ENCODE results near the gene KIF1B.

Gene KIF1B

GRCh38 chr1:10353693-10354092 lies 143.3 kb downstream of the KIF1B start:
- no peaks in the 10 kb centered on the region for H3K9me3 ChIP-seq (replicated peaks; ENCODE audit: insufficient read depth, low read length)
- no peak for TF ChIP-seq CTCF (IDR thresholded peaks at IDR 0.05; ENCODE audit: low read length)
- no peak for TF ChIP-seq EZH2phosphoT487 (IDR thresholded peaks at IDR 0.05; ENCODE audit: low read length)
- TF ChIP-seq EZH2 (optimal IDR thresholded peaks at IDR 0.05; ENCODE audit: low read depth, low read length), result no peak
- H3K4me3 ChIP-seq (ENCODE audit: low read length), result no peak overlapping the region
- no peak overlapping the region for H2AFZ ChIP-seq (ENCODE audit: low read length)
- H3K9me2 ChIP-seq (replicated peaks; ENCODE audit: insufficient read depth, low read length), result no peaks in the 10 kb centered on the region
- no peak overlapping the region for H3K27ac ChIP-seq (ENCODE audit: low read length)
- no peaks in the 10 kb centered on the region for H4K20me1 ChIP-seq (ENCODE audit: insufficient read depth, low read length)
- no peak for DNase-seq
- no peaks in the 10 kb centered on the region for H3K4me1 ChIP-seq (ENCODE audit: low read length)
- H3K27me3 ChIP-seq (replicated peaks; ENCODE audit: insufficient read depth, low read length), result no peaks in the 10 kb centered on the region
- H3K36me3 ChIP-seq (replicated peaks; ENCODE audit: insufficient read depth, low read length), result no peaks in the 10 kb centered on the region
- no peaks in the 10 kb centered on the region for H3K79me2 ChIP-seq (ENCODE audit: low read length)
- no peak overlapping the region for H3K9ac ChIP-seq (ENCODE audit: low read length)
- no peak overlapping the region for H3K4me2 ChIP-seq (ENCODE audit: low read depth, low read length)
- no peaks in the 10 kb centered on the region for H3F3A ChIP-seq (ENCODE audit: insufficient read depth, low read length)

DNA sequence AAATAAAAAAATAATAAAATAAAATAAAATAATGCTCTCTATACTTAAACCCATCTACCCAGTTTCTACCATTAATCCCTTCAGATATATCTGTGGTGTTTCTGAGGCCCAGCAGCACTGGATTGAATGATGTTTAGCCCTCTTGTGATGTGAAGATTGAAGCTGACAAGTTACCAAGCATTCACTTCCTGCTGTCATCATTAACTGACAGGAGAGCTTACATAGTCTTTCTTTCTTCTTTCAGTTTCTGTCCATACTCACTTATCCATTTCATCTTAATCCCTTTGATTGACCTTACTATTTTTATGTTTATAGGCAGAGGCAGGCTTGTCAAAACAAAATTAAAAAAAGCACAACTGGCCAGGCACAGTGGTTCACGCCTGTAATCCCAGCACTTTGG lies 149.7 kb downstream of the KIF1B start:
- no peaks in the 10 kb centered on the region for H3K36me3 ChIP-seq (replicated peaks; ENCODE audit: insufficient read depth, low read length)
- no peak overlapping the region for H2AFZ ChIP-seq (ENCODE audit: low read length)
- no peaks in the 10 kb centered on the region for H3K27me3 ChIP-seq (replicated peaks; ENCODE audit: insufficient read depth, low read length)
- H3K9ac ChIP-seq (ENCODE audit: low read length), result no peak overlapping the region
- no peaks in the 10 kb centered on the region for H3K9me3 ChIP-seq (replicated peaks; ENCODE audit: insufficient read depth, low read length)
- peak; percentile 58 for DNase-seq
- no peak overlapping the region for H3K4me2 ChIP-seq (ENCODE audit: low read depth, low read length)
- H3K27ac ChIP-seq (ENCODE audit: low read length), result no peak overlapping the region; the same call in 1 of the 2 replicates
- H3K4me1 ChIP-seq (ENCODE audit: low read length), result peaks cover 6% of the 10 kb centered on the region
- no peaks in the 10 kb centered on the region for H4K20me1 ChIP-seq (ENCODE audit: insufficient read depth, low read length)
- H3K79me2 ChIP-seq (ENCODE audit: low read length), result no peaks in the 10 kb centered on the region
- H3K4me3 ChIP-seq (ENCODE audit: low read length), result no peak overlapping the region
- no peaks in the 10 kb centered on the region for H3F3A ChIP-seq (ENCODE audit: insufficient read depth, low read length)
- TF ChIP-seq EZH2 (optimal IDR thresholded peaks at IDR 0.05; ENCODE audit: low read depth, low read length) (no peak), EZH2phosphoT487 (IDR thresholded peaks at IDR 0.05; ENCODE audit: low read length) (no peak), CTCF (IDR thresholded peaks at IDR 0.05; ENCODE audit: low read length) (no peak)
- no peaks in the 10 kb centered on the region for H3K9me2 ChIP-seq (replicated peaks; ENCODE audit: insufficient read depth, low read length)

DNA sequence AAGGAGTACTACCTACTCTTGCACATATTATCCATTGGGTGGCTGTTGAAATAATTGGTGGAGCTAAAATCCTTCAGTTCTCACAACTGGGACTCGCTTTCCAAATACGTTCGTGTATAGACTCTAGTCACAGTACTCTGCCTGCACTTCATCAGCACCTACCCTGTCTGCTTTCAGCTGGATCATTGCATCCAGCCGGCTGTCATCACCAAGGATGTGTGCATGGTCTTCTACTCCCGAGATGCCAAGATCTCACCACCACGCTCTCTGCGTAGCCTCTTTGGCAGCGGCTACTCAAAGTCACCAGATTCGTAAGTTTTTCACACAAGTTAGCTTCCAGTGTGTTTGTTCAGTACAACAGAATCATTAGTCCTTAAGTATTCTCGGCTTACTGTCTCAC lies 151.1 kb downstream of the KIF1B start:
- Histone ChIP-seq H3K36me3 (replicated peaks; ENCODE audit: insufficient read depth, low read length) (no peaks in the 10 kb centered on the region; the same call in 1 of the 2 replicates), H3F3A (ENCODE audit: insufficient read depth, low read length) (no peaks in the 10 kb centered on the region)

More for the DNA sequence above, 151.1 kb downstream of the KIF1B start:
- Histone ChIP-seq H3K9me2 (replicated peaks; ENCODE audit: insufficient read depth, low read length) (no peaks in the 10 kb centered on the region), H4K20me1 (ENCODE audit: insufficient read depth, low read length) (no peaks in the 10 kb centered on the region), H3K27ac (ENCODE audit: low read length) (no peak overlapping the region), H2AFZ (ENCODE audit: low read length) (no peak overlapping the region), H3K4me1 (ENCODE audit: low read length) (peaks cover 6% of the 10 kb centered on the region), H3K9me3 (replicated peaks; ENCODE audit: insufficient read depth, low read length) (no peaks in the 10 kb centered on the region), H3K27me3 (replicated peaks; ENCODE audit: insufficient read depth, low read length) (no peaks in the 10 kb centered on the region), H3K4me2 (ENCODE audit: low read depth, low read length) (no peak overlapping the region), H3K9ac (ENCODE audit: low read length) (no peak overlapping the region), H3K79me2 (ENCODE audit: low read length) (no peaks in the 10 kb centered on the region), H3K4me3 (ENCODE audit: low read length) (no peak overlapping the region)
- no peak for DNase-seq
- TF ChIP-seq CTCF (IDR thresholded peaks at IDR 0.05; ENCODE audit: low read length), result no peak
- no peak for TF ChIP-seq EZH2phosphoT487 (IDR thresholded peaks at IDR 0.05; ENCODE audit: low read length)
- TF ChIP-seq EZH2 (optimal IDR thresholded peaks at IDR 0.05; ENCODE audit: low read depth, low read length), result no peak

All from MM.1S (cell line).